Measurements from ENCODE around the gene OSBPL8.

The OSBPL8 gene

GRCh38 chr12:76421046-76421445 lies 138.5 kb downstream of the OSBPL8 start:
- H3K4me3 ChIP-seq (ENCODE audit: low read length): no peak overlapping the region
- no peaks in the 10 kb centered on the region for H3K36me3 ChIP-seq (ENCODE audit: control insufficient read depth, insufficient read depth, low read length)
- H3K27me3 ChIP-seq (ENCODE audit: control insufficient read depth, insufficient read depth, low read length): no peaks in the 10 kb centered on the region
- H3K4me1 ChIP-seq (ENCODE audit: control insufficient read depth, insufficient read depth, low read length): peaks cover 3% of the 10 kb centered on the region
- no peak overlapping the region for H3K27ac ChIP-seq (ENCODE audit: low read depth, low read length)
- H3K9ac ChIP-seq (ENCODE audit: low read length): no peak overlapping the region

- Histone ChIP-seq H3K9ac (ENCODE audit: low read length) (no peak overlapping the region), H3K4me1 (ENCODE audit: control insufficient read depth, insufficient read depth, low read length) (peaks cover 3% of the 10 kb centered on the region), H3K4me3 (ENCODE audit: low read length) (no peak overlapping the region), H3K36me3 (ENCODE audit: control insufficient read depth, insufficient read depth, low read length) (no peaks in the 10 kb centered on the region), H3K27ac (ENCODE audit: low read depth, low read length) (no peak overlapping the region), H3K27me3 (ENCODE audit: control insufficient read depth, insufficient read depth, low read length) (no peaks in the 10 kb centered on the region)
Measured at GRCh38 chr12:76420222-76420621, 139.3 kb downstream of the OSBPL8 start.

GRCh38 chr12:76417116-76417515 lies 142.5 kb downstream of the OSBPL8 start:
- no peak overlapping the region for H3K27ac ChIP-seq (ENCODE audit: low read depth, low read length)
- H3K4me1 ChIP-seq (ENCODE audit: control insufficient read depth, insufficient read depth, low read length): no peaks in the 10 kb centered on the region
- H3K27me3 ChIP-seq (ENCODE audit: control insufficient read depth, insufficient read depth, low read length): no peaks in the 10 kb centered on the region
- H3K36me3 ChIP-seq (ENCODE audit: control insufficient read depth, insufficient read depth, low read length): no peaks in the 10 kb centered on the region
- H3K9ac ChIP-seq (ENCODE audit: low read length): no peak overlapping the region
- no peak overlapping the region for H3K4me3 ChIP-seq (ENCODE audit: low read length)

GRCh38 chr12:76413121-76413520 lies 146.4 kb downstream of the OSBPL8 start:
- Histone ChIP-seq H3K36me3 (ENCODE audit: control insufficient read depth, insufficient read depth, low read length) (no peaks in the 10 kb centered on the region), H3K4me1 (ENCODE audit: control insufficient read depth, insufficient read depth, low read length) (no peaks in the 10 kb centered on the region), H3K27me3 (ENCODE audit: control insufficient read depth, insufficient read depth, low read length) (no peaks in the 10 kb centered on the region), H3K9ac (ENCODE audit: low read length) (no peak overlapping the region), H3K4me3 (ENCODE audit: low read length) (no peak overlapping the region), H3K27ac (ENCODE audit: low read depth, low read length) (no peak overlapping the region)

- Histone ChIP-seq H3K27me3 (ENCODE audit: control insufficient read depth, insufficient read depth, low read length) (no peaks in the 10 kb centered on the region), H3K4me1 (ENCODE audit: control insufficient read depth, insufficient read depth, low read length) (no peaks in the 10 kb centered on the region), H3K36me3 (ENCODE audit: control insufficient read depth, insufficient read depth, low read length) (no peaks in the 10 kb centered on the region), H3K27ac (ENCODE audit: low read depth, low read length) (no peak overlapping the region), H3K4me3 (ENCODE audit: low read length) (no peak overlapping the region), H3K9ac (ENCODE audit: low read length) (no peak overlapping the region)
Measured at GRCh38 chr12:76410781-76411180, 148.8 kb downstream of the OSBPL8 start.

GRCh38 chr12:76410371-76410770 lies 149.2 kb downstream of the OSBPL8 start:
- H3K36me3 ChIP-seq (ENCODE audit: control insufficient read depth, insufficient read depth, low read length): no peaks in the 10 kb centered on the region
- no peak overlapping the region for H3K27ac ChIP-seq (ENCODE audit: low read depth, low read length)
- no peak overlapping the region for H3K9ac ChIP-seq (ENCODE audit: low read length)
- H3K27me3 ChIP-seq (ENCODE audit: control insufficient read depth, insufficient read depth, low read length): no peaks in the 10 kb centered on the region
- H3K4me1 ChIP-seq (ENCODE audit: control insufficient read depth, insufficient read depth, low read length): no peaks in the 10 kb centered on the region
- H3K4me3 ChIP-seq (ENCODE audit: low read length): no peak overlapping the region

- Histone ChIP-seq H3K4me3 (ENCODE audit: low read length) (no peak overlapping the region), H3K4me1 (ENCODE audit: control insufficient read depth, insufficient read depth, low read length) (no peaks in the 10 kb centered on the region), H3K9ac (ENCODE audit: low read length) (no peak overlapping the region), H3K36me3 (ENCODE audit: control insufficient read depth, insufficient read depth, low read length) (no peaks in the 10 kb centered on the region), H3K27ac (ENCODE audit: low read depth, low read length) (no peak overlapping the region), H3K27me3 (ENCODE audit: control insufficient read depth, insufficient read depth, low read length) (no peaks in the 10 kb centered on the region)
Measured at GRCh38 chr12:76409074-76409473, 150.5 kb downstream of the OSBPL8 start.

GRCh38 chr12:76407710-76408109 lies 151.9 kb downstream of the OSBPL8 start:
- Histone ChIP-seq H3K4me1 (ENCODE audit: control insufficient read depth, insufficient read depth, low read length) (no peaks in the 10 kb centered on the region), H3K27me3 (ENCODE audit: control insufficient read depth, insufficient read depth, low read length) (no peaks in the 10 kb centered on the region), H3K9ac (ENCODE audit: low read length) (no peak overlapping the region), H3K36me3 (ENCODE audit: control insufficient read depth, insufficient read depth, low read length) (no peaks in the 10 kb centered on the region), H3K4me3 (ENCODE audit: low read length) (no peak overlapping the region), H3K27ac (ENCODE audit: low read depth, low read length) (no peak overlapping the region)

GRCh38 chr12:76402259-76402658 lies 157.3 kb downstream of the OSBPL8 start:
- Histone ChIP-seq H3K4me3 (ENCODE audit: low read length) (no peak overlapping the region), H3K27me3 (ENCODE audit: control insufficient read depth, insufficient read depth, low read length) (no peaks in the 10 kb centered on the region), H3K4me1 (ENCODE audit: control insufficient read depth, insufficient read depth, low read length) (no peaks in the 10 kb centered on the region), H3K9ac (ENCODE audit: low read length) (no peak overlapping the region), H3K36me3 (ENCODE audit: control insufficient read depth, insufficient read depth, low read length) (peaks cover 3% of the 10 kb centered on the region), H3K27ac (ENCODE audit: low read depth, low read length) (no peak overlapping the region)

GRCh38 chr12:76400136-76400535 lies 159.4 kb downstream of the OSBPL8 start:
- H3K36me3 ChIP-seq (ENCODE audit: control insufficient read depth, insufficient read depth, low read length): peaks cover 3% of the 10 kb centered on the region
- no peak overlapping the region for H3K9ac ChIP-seq (ENCODE audit: low read length)
- no peak overlapping the region for H3K4me3 ChIP-seq (ENCODE audit: low read length)
- no peak overlapping the region for H3K27ac ChIP-seq (ENCODE audit: low read depth, low read length)
- no peaks in the 10 kb centered on the region for H3K27me3 ChIP-seq (ENCODE audit: control insufficient read depth, insufficient read depth, low read length)
- no peaks in the 10 kb centered on the region for H3K4me1 ChIP-seq (ENCODE audit: control insufficient read depth, insufficient read depth, low read length)

- Histone ChIP-seq H3K4me1 (ENCODE audit: control insufficient read depth, insufficient read depth, low read length) (no peaks in the 10 kb centered on the region), H3K4me3 (ENCODE audit: low read length) (no peak overlapping the region), H3K9ac (ENCODE audit: low read length) (no peak overlapping the region), H3K36me3 (ENCODE audit: control insufficient read depth, insufficient read depth, low read length) (peaks cover 3% of the 10 kb centered on the region), H3K27ac (ENCODE audit: low read depth, low read length) (no peak overlapping the region), H3K27me3 (ENCODE audit: control insufficient read depth, insufficient read depth, low read length) (no peaks in the 10 kb centered on the region)
Measured at GRCh38 chr12:76399040-76399439, 160.5 kb downstream of the OSBPL8 start.

- H3K36me3 ChIP-seq (ENCODE audit: control insufficient read depth, insufficient read depth, low read length): peaks cover 3% of the 10 kb centered on the region
- H3K27ac ChIP-seq (ENCODE audit: low read depth, low read length): no peak overlapping the region
- no peaks in the 10 kb centered on the region for H3K4me1 ChIP-seq (ENCODE audit: control insufficient read depth, insufficient read depth, low read length)
- no peak overlapping the region for H3K9ac ChIP-seq (ENCODE audit: low read length)
- no peak overlapping the region for H3K4me3 ChIP-seq (ENCODE audit: low read length)
- H3K27me3 ChIP-seq (ENCODE audit: control insufficient read depth, insufficient read depth, low read length): no peaks in the 10 kb centered on the region
Measured at GRCh38 chr12:76398106-76398505, 161.5 kb downstream of the OSBPL8 start.

- Histone ChIP-seq H3K27ac (ENCODE audit: low read depth, low read length) (no peak overlapping the region), H3K36me3 (ENCODE audit: control insufficient read depth, insufficient read depth, low read length) (no peaks in the 10 kb centered on the region), H3K4me1 (ENCODE audit: control insufficient read depth, insufficient read depth, low read length) (no peaks in the 10 kb centered on the region), H3K9ac (ENCODE audit: low read length) (no peak overlapping the region), H3K27me3 (ENCODE audit: control insufficient read depth, insufficient read depth, low read length) (no peaks in the 10 kb centered on the region), H3K4me3 (ENCODE audit: low read length) (no peak overlapping the region)
Measured at GRCh38 chr12:76391461-76391860, 168.1 kb downstream of the OSBPL8 start.
